ENCODE measurements around the gene BCL2.

Gene BCL2

GRCh38 chr18:63135101-63135500 lies 184.5 kb downstream of the BCL2 start:
- DNase-seq, result no peak

DNA sequence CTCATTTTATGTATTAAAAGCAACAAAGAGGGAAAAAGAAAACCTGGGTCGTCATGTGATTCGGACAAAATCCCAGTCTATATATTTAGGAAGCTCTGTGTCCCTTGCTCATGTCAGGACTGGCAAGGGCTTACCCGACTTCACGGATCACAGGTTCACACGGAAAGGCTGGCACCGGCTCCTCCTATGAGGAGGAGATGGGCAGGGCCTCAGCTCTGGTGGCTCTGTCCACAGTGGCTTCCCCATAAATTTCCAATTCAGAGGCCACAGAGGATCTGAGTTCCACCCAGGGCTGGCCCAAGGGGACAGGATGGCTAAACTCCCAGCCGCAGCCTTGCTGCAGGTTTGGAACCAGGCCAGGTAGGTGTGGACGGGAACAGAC lies 186.8 kb downstream of the BCL2 start:
- DNase-seq, result no peak

DNA sequence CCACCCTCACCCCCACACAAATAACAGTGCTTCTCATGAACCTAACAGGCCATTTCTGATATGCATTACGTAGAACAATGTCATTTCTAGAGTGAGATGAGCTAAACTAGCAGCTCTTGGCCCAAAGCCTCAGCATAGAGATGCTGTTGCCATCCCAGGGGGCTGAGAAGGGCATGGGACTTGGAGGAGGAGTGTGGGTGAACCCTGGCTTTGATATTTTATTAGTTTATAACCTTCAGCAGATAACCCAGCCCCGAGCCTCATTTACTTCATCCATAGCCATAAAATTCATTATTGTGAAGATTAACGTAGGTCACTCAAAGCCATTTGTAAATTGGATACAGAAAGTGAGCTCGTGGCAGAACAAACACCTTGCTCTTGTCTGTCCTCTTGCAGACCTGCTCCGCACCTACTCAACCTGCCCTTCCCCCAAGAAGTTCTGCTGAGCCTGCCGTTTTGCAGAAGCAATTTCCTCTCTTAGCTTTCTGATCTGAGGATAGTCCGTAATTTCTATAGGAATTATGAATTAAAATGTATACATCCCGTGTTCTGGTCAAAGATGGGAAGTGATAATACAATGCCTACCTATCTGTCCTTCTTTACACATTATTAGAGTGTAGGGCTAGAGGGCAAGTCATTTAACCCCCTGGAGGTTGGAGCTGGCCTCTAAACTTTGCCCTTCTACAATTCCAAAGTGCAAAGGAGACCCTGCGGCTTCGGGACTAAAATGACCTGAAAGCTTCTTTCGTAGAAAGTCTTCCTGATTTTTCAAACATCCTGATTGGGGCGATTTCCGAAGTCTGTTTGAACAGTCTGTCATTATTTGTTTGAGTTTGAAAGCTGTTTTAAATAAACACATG lies 187.4 kb downstream of the BCL2 start:
- no peak for DNase-seq

DNA sequence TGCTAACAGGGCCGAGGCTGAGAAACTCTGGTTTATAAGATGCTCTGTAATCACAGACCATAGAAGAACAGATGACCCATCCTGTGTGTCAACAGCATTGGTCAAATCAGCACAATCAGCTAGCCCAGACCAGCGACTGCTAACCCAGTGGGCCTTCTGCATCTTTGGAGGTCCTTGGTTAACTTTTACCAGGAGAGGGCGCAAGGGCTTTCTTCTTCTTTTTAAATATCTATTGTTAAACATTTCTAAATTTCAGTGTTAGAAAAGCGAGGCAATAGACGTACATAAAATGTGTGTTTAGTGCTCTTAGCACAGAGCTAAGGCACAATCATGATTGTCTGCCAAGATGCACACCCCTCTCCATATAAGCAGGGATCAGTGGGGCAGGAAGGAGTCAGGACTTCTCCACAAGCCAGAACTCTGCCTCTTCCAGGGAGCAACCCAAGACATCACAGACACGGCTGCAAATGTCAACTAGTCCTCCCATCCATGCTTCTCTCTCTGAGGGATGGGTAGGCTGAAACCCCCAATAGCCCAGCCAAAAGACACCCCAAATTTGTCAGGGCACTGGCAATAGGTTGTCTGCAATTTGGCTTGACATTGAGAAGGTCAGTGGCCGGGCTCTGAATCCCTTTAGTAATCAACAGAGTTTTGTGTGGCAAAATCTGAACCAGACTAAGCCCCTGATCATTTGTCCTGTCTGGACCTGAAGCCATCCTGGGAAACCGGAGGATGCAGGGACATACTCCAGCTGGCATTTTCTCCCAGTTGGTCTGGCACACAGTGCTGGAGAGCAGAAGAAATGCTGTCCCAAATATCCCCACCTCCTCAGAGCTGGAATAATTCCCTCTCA lies 188.2 kb downstream of the BCL2 start:
- DNase-seq, result peak; percentile 33

- DNase-seq, result no peak
These were observed 189.4 kb downstream of the BCL2 start for GRCh38 chr18:63130176-63130575.

GRCh38 chr18:63128237-63128974 lies 191.2 kb downstream of the BCL2 start:
- no peak for DNase-seq

GRCh38 chr18:63126134-63127069 lies 193.2 kb downstream of the BCL2 start:
- DNase-seq, result no peak

DNA sequence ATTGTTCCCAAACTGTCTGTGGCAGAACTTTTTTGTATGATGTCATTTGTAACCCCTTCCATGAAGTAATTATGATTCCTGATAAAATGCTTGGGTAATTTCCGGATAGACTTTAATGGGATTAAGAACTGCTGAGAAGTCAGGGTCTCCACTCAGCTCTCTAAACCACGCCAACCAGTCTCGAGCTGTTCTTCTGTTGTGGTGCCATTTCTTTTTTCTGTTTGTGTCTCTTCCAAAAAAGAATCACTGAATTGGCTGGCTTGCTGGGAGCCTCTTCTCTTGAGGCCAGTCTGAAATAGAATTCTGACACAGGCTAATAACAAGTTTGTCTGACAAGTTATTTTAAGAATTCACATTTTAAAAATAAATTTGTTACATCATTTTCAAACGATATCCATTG lies 198.9 kb downstream of the BCL2 start:
- no peak for DNase-seq

- DNase-seq, result no peak
These were observed 199.9 kb downstream of the BCL2 start for GRCh38 chr18:63119647-63120046.

GRCh38 chr18:63113899-63114565 lies 205.5 kb downstream of the BCL2 start:
- DNase-seq, result no peak

- DNase-seq, result no peak
These were observed 206.9 kb downstream of the BCL2 start for GRCh38 chr18:63112706-63113105.

- DNase-seq, result no peak
These were observed 207.7 kb downstream of the BCL2 start for GRCh38 chr18:63111671-63112402.

DNA sequence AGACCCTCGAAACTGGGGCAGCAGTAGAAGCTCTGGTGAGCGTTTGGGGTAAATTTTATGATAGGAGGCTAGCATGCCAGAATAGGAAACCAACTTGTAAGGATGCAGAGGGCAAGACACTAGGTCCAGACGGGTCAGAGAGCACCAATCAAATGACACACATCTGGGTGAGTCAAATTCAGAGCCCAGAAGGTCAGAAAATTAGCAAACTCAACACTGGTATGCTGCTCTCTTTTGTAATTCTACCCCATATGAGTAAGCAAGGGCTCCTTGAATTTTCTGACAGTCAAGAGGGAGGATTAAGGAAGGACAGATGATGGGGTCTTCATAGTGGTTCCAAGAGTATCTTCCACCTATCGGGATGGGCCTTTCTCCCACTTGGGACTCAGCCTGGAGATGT lies 209.8 kb downstream of the BCL2 start:
- no peak for DNase-seq

DNA sequence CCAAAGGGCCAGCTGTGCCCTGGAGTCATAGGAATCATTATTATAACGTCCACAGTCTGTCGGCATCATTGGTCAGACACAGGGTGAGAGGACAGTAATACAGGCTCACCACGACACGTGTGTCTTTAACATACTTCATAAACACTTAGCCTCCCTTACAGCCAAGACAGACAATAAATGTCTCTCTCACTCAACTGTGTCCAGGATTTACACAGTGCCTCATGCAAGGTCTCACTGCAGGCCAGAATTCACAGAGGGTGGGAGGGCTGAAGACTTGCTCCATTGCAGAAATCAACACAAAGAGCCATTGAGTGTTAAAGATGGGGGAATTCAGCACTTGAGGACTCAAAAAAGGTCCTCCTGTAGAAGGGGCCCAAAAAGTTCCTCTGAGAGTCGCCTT lies 210.5 kb downstream of the BCL2 start:
- DNase-seq, result no peak

DNA sequence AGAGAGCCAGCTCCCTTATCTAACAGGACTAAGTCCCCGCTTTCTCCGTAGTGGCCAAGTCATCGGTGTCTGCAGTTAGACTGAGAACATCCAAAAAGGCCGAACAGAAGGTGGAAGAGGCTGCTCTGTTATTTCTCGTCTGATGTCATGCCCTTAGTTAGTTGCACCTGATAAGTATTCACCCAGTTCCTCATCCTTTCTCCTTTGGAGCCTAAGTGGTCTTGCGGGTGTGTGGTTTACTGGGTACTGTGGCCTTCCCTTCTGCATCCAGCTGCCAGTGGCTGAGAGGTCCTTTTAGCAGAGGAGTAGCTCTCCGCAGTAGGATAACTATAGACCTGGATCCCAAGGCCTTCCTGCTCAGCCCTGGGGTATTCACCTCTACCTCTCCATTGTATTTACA lies 211.6 kb downstream of the BCL2 start:
- no peak for DNase-seq

GRCh38 chr18:63107171-63107845 lies 212.3 kb downstream of the BCL2 start:
- DNase-seq, result no peak

- no peak for DNase-seq
These were observed 212.8 kb downstream of the BCL2 start for GRCh38 chr18:63106727-63107126.

GRCh38 chr18:63105636-63106316 lies 213.8 kb downstream of the BCL2 start:
- no peak for DNase-seq

DNA sequence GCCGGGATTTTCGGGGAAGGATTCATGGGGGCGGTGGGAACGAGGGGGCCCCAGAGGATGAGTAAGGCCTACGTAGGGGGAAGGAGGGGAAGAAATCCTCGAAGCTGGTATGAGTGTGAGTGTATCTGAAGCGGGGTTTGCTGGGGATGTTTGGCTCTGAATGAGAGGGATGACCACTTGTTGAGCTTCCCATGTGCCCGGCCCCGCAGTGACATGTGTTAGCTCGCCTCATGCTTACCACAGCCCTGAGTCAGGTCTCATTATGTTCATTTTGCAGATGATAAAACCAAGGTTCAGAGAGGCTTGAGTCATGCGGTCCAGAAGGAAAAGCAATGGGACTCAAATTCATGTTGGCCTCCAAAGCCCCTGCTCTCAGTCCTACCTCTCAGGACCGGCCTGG lies 214.7 kb downstream of the BCL2 start:
- DNase-seq, result no peak
